IPS DF 6.9 (cell line): ENCODE results near the gene RPL13.

Source experiments
- DNase-seq: peaks from one replicate; pipeline ENCODE4 v3.0.0-alpha.2; 2013; ENCODE audit warnings: low read depth, low spot score
- H3K27ac ChIP-seq: one replicate; pipeline ENCODE4 v1.5.1; 2013; ENCODE audit warnings: low read length, control low read depth
- H3K27me3 ChIP-seq: 2 replicates; pipeline ENCODE4 v1.6.1; 2013; ENCODE audit warnings: mild to moderate bottlenecking, low read length; ENCODE audit not compliant: control insufficient read depth, insufficient read depth
- H3K36me3 ChIP-seq: 2 replicates; pipeline ENCODE4 v1.6.1; 2013; ENCODE audit warnings: low read length; ENCODE audit not compliant: control insufficient read depth, insufficient read depth
- H3K4me1 ChIP-seq: 2 replicates; pipeline ENCODE4 v1.6.1; 2013; ENCODE audit warnings: low read length; ENCODE audit not compliant: control insufficient read depth, insufficient read depth
- H3K4me3 ChIP-seq: 2 replicates; pipeline ENCODE4 v1.5.1; 2013; ENCODE audit warnings: mild to moderate bottlenecking, low read length
- H3K9me3 ChIP-seq: 2 replicates; pipeline ENCODE4 v1.6.1; 2013; ENCODE audit warnings: low read length, inconsistent platforms; ENCODE audit not compliant: control insufficient read depth, insufficient read depth
- WGBS: extraction: QIAGEN DNeasy Blood & Tissue Kit; methylation state at CpG from one replicate; pipeline ENCODE4 v1.1.7; 2013; ENCODE audit warnings: mixed read lengths, missing lambda C conversion rate; ENCODE audit not compliant: insufficient read length, insufficient coverage; 5-methylcytosine and 5-hydroxymethylcytosine counted together

The RPL13 gene

GRCh38 chr16:89600427-89600826 is 39.9 kb downstream of the RPL13 start:
- Histone ChIP-seq H3K27me3 (no peaks in the 10 kb centered on the region), H3K4me1 (peaks cover 9% of the 10 kb centered on the region), H3K36me3 (peaks cover 4% of the 10 kb centered on the region; the same call in 1 of the 2 replicates), H3K9me3 (no peaks in the 10 kb centered on the region), H3K27ac (no peak overlapping the region), H3K4me3 (no peak overlapping the region)
- no CpG with 5 or more reads among the region's 12 CpGs for WGBS
- DNase-seq, result no peak

- WGBS, result no CpG with 5 or more reads among the region's 8 CpGs
- no peaks in the 10 kb centered on the region for H3K27me3 ChIP-seq
- peaks cover 1% of the 10 kb centered on the region; the same call in 1 of the 2 replicates for H3K36me3 ChIP-seq
- H3K4me3 ChIP-seq, result no peak overlapping the region
- no peak overlapping the region for H3K27ac ChIP-seq
- DNase-seq, result no peak
- peaks cover 9% of the 10 kb centered on the region for H3K4me1 ChIP-seq
- H3K9me3 ChIP-seq, result no peaks in the 10 kb centered on the region
These were observed 40.5 kb downstream of the RPL13 start for GRCh38 chr16:89600956-89601355.

DNA sequence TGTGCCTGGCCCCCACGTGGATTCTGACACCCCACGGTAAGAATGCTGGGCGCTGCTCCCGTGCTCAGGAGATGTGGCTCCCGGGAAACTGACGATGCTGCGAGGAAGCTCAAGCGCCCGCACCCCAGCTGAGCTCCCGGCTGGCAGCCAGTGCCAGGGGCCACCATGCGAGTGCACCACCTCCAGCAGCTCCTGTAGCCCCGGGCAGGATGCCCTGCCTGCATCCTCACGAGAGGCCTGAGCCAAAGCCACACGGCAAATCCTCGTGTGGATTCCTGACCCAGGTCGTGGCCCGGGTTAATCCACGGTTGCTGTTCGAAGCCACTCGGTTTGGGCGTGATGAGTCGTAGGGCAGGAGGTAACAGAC is 41.4 kb downstream of the RPL13 start:
- Histone ChIP-seq H3K4me1 (peaks cover 9% of the 10 kb centered on the region), H3K27ac (no peak overlapping the region), H3K4me3 (no peak overlapping the region), H3K9me3 (no peaks in the 10 kb centered on the region), H3K27me3 (no peaks in the 10 kb centered on the region), H3K36me3 (no peaks in the 10 kb centered on the region)
- DNase-seq, result no peak
- no CpG with 5 or more reads among the region's 22 CpGs for WGBS

DNA sequence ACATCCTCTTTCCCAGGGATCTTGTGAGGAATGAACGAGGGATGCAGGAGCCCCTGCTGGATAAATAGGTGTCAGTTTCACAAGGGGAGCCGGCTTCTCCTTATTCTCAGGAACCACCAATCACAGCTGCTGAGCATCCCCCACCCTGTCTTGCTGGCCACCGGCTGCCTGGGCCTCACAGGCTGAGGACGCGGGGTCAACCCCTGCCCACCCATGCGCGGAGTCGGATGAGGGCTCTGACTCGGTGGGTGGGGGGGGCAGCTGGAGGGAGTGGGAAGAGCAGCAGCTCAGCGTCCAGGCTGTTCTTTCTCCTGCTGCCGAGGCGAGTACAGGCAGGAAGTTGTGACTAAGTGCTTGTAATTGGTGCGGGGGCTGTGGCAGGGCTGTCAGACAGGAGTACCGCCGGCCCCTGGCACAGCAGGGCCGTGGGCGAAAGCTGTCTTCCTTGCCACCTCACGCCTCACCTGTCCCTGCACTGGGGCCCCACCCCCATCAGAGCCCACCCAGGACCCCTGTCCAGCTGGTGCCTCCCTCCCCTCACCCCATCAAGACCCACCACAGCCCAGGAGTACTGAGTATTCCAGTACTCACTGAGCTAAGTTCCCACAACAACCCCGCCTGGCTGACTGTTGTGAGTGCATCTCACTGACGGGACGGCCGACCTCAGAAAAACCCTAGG is 41.9 kb downstream of the RPL13 start:
- H3K4me3 ChIP-seq, result no peak overlapping the region
- H3K27ac ChIP-seq, result no peak overlapping the region
- no peaks in the 10 kb centered on the region for H3K27me3 ChIP-seq
- no peaks in the 10 kb centered on the region for H3K9me3 ChIP-seq
- no peak for DNase-seq
- no peaks in the 10 kb centered on the region for H3K36me3 ChIP-seq
- no CpG with 5 or more reads among the region's 22 CpGs for WGBS
- peaks cover 9% of the 10 kb centered on the region for H3K4me1 ChIP-seq

- Histone ChIP-seq H3K27me3 (no peaks in the 10 kb centered on the region), H3K27ac (no peak overlapping the region), H3K36me3 (no peaks in the 10 kb centered on the region), H3K4me1 (peaks cover 9% of the 10 kb centered on the region), H3K9me3 (no peaks in the 10 kb centered on the region), H3K4me3 (no peak overlapping the region)
- no peak for DNase-seq
- no CpG with 5 or more reads among the region's 5 CpGs for WGBS
These were observed 42.6 kb downstream of the RPL13 start for GRCh38 chr16:89602952-89603590.

- DNase-seq, result no peak
- no CpG with 5 or more reads among the region's 16 CpGs for WGBS
- Histone ChIP-seq H3K4me1 (peaks cover 6% of the 10 kb centered on the region), H3K27ac (no peak overlapping the region), H3K9me3 (no peaks in the 10 kb centered on the region), H3K27me3 (no peaks in the 10 kb centered on the region), H3K4me3 (no peak overlapping the region), H3K36me3 (no peaks in the 10 kb centered on the region)
These were observed 44.3 kb downstream of the RPL13 start for GRCh38 chr16:89604764-89605163.

DNA sequence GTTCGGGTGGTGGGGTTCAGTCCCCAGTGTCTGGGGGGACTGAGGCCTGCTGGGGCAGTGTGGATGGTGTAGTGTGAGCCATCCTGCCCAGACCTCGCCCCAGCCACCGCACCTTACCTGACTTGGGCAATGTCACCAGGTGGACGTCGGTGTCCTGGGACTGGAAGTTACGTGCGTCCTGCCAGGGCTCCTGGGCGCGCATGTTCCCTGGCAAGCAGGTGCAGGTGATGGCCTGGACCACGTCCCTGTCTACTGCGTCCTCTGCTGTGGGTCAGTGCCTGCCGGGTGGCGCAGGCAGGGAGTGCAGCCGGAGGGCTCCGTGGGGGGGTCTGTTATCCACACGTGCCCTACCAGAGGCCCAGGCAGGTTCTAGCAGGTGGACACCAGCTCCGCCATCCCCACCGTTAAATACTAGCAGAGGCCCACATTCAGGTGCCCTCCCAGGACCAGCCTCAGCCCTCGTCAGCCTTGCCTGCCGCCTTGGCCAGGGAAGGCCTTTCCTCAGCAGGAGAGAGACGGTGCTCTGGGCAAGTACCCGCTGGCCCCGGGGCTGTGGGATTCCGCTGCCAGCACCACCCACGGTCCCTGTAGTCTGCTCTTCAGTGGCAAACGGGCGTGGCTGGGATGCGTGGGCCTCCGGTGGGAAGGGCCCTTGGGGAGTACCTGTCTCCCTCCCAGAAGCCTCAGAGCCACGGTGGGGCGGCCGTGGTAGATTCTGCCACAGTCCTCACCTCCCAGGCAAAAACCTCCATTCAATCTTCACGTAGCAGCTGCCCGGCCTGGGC is 44.9 kb downstream of the RPL13 start:
- no peak overlapping the region for H3K27ac ChIP-seq
- H3K27me3 ChIP-seq, result no peaks in the 10 kb centered on the region
- no peaks in the 10 kb centered on the region for H3K36me3 ChIP-seq
- H3K9me3 ChIP-seq, result no peaks in the 10 kb centered on the region
- peaks cover 6% of the 10 kb centered on the region for H3K4me1 ChIP-seq
- no peak overlapping the region for H3K4me3 ChIP-seq
- no CpG with 5 or more reads among the region's 34 CpGs for WGBS
- DNase-seq, result no peak

DNA sequence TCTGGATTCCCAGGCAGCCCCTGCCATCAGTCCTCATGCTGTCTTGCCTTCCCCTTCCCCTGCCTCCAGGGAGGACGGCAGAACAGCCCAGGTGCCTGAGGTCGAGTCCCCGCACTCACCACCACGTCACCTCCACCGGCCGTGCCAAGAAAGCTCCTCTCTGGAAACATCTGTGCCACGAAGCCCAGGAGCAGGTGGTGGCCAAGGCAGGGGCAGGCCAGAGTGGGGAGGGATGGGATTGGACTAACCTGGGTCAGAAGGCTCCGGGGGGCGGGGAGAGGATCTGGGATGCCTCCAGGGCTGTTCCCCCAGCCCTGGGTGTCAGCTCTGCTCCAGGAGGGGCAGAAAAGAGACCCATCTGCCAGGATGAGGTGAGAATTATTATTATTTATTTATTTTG is 45.5 kb downstream of the RPL13 start:
- DNase-seq, result no peak
- Histone ChIP-seq H3K9me3 (no peaks in the 10 kb centered on the region), H3K4me3 (no peak overlapping the region), H3K4me1 (peaks cover 6% of the 10 kb centered on the region), H3K27me3 (no peaks in the 10 kb centered on the region), H3K27ac (no peak overlapping the region), H3K36me3 (no peaks in the 10 kb centered on the region)
- no CpG with 5 or more reads among the region's 9 CpGs for WGBS

GRCh38 chr16:89607453-89607852 is 47.0 kb downstream of the RPL13 start:
- no peak overlapping the region for H3K4me3 ChIP-seq
- no peak overlapping the region for H3K27ac ChIP-seq
- peaks cover 2% of the 10 kb centered on the region for H3K4me1 ChIP-seq
- no CpG with 5 or more reads among the region's 9 CpGs for WGBS
- H3K36me3 ChIP-seq, result no peaks in the 10 kb centered on the region
- no peaks in the 10 kb centered on the region for H3K27me3 ChIP-seq
- DNase-seq, result no peak
- H3K9me3 ChIP-seq, result no peaks in the 10 kb centered on the region

DNA sequence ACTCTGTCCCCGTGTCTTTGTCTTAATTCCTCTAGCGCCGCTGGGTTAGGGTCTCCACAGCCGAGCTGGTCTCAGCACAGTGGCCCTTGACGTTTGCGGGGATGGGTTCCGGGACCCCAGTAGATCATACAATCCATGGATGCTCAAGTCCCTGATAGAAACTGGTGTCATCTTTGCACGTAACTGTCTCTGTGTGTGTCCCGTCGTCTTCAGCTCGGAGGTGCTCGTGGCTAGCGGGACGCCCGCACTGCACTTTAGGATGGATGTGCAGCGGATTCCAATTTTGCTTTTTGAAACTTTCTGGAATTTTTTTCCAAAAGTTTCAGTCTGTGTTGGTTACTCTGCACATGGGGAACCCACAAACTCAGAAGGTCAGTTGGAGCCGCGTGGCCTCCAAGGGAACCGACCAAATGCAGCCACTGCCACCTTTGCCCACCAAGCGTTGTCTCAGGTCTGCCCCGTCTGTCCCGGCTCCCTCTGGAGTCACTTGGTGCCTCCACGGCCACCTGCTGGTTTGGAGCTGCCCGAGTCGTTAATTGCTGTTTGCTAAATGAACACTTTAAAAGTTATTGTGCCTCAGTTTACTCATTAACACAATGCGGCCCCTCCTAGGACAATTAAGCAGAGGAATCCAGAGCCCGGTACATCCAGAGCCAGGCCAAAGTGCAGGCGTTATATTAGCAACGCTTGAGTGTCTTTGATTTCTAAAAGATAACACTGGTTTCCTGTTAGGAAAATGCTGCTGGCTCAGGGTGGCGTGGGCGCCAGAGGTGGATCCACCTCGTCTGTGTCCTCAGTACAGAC is 47.7 kb downstream of the RPL13 start:
- no peak overlapping the region for H3K27ac ChIP-seq
- H3K27me3 ChIP-seq, result no peaks in the 10 kb centered on the region
- H3K4me1 ChIP-seq, result no peaks in the 10 kb centered on the region; the same call in 1 of the 2 replicates
- H3K9me3 ChIP-seq, result no peaks in the 10 kb centered on the region
- no peaks in the 10 kb centered on the region for H3K36me3 ChIP-seq
- WGBS, result no CpG with 5 or more reads among the region's 32 CpGs
- no peak for DNase-seq
- no peak overlapping the region for H3K4me3 ChIP-seq
